Neuronal stem cell (in vitro differentiated cells): ENCODE measurements around the gene KLF15.

Experiments used
- DNase-seq: peaks from one replicate; pipeline ENCODE4 v3.0.0-alpha.2; 2013; ENCODE audit warnings: low spot score
- H2AFZ ChIP-seq: one replicate; pipeline ENCODE4 v1.6.1; 2013; ENCODE audit warnings: mild to moderate bottlenecking, low read length, inconsistent platforms
- H2AK5ac ChIP-seq: 2 replicates; pipeline ENCODE4 v1.6.1; 2013; ENCODE audit warnings: low read depth, mild to moderate bottlenecking, inconsistent platforms, low read length, moderate library complexity, mixed read lengths
- H2BK120ac ChIP-seq: 2 replicates; pipeline ENCODE4 v1.6.1; 2013; ENCODE audit warnings: low read depth, mild to moderate bottlenecking, inconsistent platforms, low read length, moderate library complexity, mixed read lengths
- H2BK12ac ChIP-seq: one replicate; pipeline ENCODE4 v1.6.1; 2013; ENCODE audit warnings: low read length, inconsistent platforms
- H2BK15ac ChIP-seq: 2 replicates; pipeline ENCODE4 v1.6.1; 2013; ENCODE audit warnings: mild to moderate bottlenecking, low read length, inconsistent platforms, mixed read lengths
- H2BK5ac ChIP-seq: one replicate; pipeline ENCODE4 v1.6.1; 2013; ENCODE audit warnings: inconsistent platforms, mild to moderate bottlenecking, low read length, moderate library complexity
- H3K14ac ChIP-seq: one replicate; pipeline ENCODE4 v1.6.1; 2013; ENCODE audit warnings: low read length, inconsistent platforms
- H3K18ac ChIP-seq: 2 replicates; pipeline ENCODE4 v1.6.1; 2013; ENCODE audit warnings: low read length, inconsistent platforms
- H3K23ac ChIP-seq: 2 replicates; pipeline ENCODE4 v1.6.1; 2013; ENCODE audit warnings: low read depth, mild to moderate bottlenecking, mixed read lengths, low read length, inconsistent platforms; ENCODE audit not compliant: poor library complexity
- H3K27ac ChIP-seq: replicated peaks from 3 replicates; pipeline ENCODE4 v1.5.1; 2013; ENCODE audit warnings: low read length, inconsistent platforms
- H3K27me3 ChIP-seq, 3 experiments: 2 replicates each; pipeline ENCODE4 v1.6.1; 2013; ENCODE audit warnings: low read length in 3 of 3, mild to moderate bottlenecking in 2 of 3, inconsistent platforms in 1 of 3, low read depth in 1 of 3, mixed read lengths in 1 of 3, moderate library complexity in 1 of 3; ENCODE audit not compliant: control insufficient read depth in 3 of 3, insufficient read depth in 3 of 3
- H3K36me3 ChIP-seq, 2 donors: replicated peaks in 1 of 2; 2 replicates each; pipeline ENCODE4 v1.6.1; 2013; ENCODE audit warnings: low read length in 2 of 2; ENCODE audit not compliant: control insufficient read depth in 2 of 2, insufficient read depth in 2 of 2
- H3K4ac ChIP-seq: 2 replicates; pipeline ENCODE4 v1.6.1; 2013; ENCODE audit warnings: inconsistent platforms, mild to moderate bottlenecking, low read length, moderate library complexity
- H3K4me1 ChIP-seq, 2 donors: 1 replicate in 1 of 2; 2 replicates in 1 of 2; pipeline ENCODE4 v1.6.1; 2013; ENCODE audit warnings: low read length in 2 of 2, low read depth in 1 of 2; ENCODE audit not compliant: control insufficient read depth in 2 of 2, insufficient read depth in 1 of 2
- H3K4me2 ChIP-seq: one replicate; pipeline ENCODE4 v1.6.1; 2013; ENCODE audit warnings: mild to moderate bottlenecking, low read length, inconsistent platforms; ENCODE audit not compliant: insufficient read depth, poor library complexity, severe bottlenecking
- H3K4me3 ChIP-seq, 2 donors: 2 replicates each; pipeline ENCODE4 v1.5.1; 2013; ENCODE audit warnings: low read length in 2 of 2, mild to moderate bottlenecking in 2 of 2, inconsistent platforms in 1 of 2, moderate library complexity in 1 of 2
- H3K79me1 ChIP-seq: one replicate; pipeline ENCODE4 v1.6.1; 2013; ENCODE audit warnings: low read depth, mild to moderate bottlenecking, inconsistent platforms, low read length, moderate library complexity
- H3K9ac ChIP-seq: one replicate; pipeline ENCODE4 v1.6.1; 2013; ENCODE audit warnings: mild to moderate bottlenecking, low read depth, low read length, inconsistent platforms; ENCODE audit not compliant: poor library complexity
- H3K9me3 ChIP-seq, 2 donors: replicated peaks in 1 of 2; 2 replicates each; pipeline versions ENCODE3 to v1.6.1; 2013; ENCODE audit warnings: low read length in 2 of 2, mild to moderate bottlenecking in 2 of 2, inconsistent platforms in 1 of 2, low read depth in 1 of 2, mixed read lengths in 1 of 2, moderate library complexity in 1 of 2; ENCODE audit not compliant: control insufficient read depth in 2 of 2, insufficient read depth in 1 of 2
- H4K8ac ChIP-seq: one replicate; pipeline ENCODE4 v1.6.1; 2013; ENCODE audit warnings: low read depth, mild to moderate bottlenecking, inconsistent platforms, low read length, moderate library complexity
- H4K91ac ChIP-seq: one replicate; pipeline ENCODE4 v1.6.1; 2013; ENCODE audit warnings: low read length, low read depth, mild to moderate bottlenecking, inconsistent platforms; ENCODE audit not compliant: poor library complexity
- WGBS, 2 donors: extraction: QIAGEN DNeasy Blood & Tissue Kit; methylation state at CpG; one replicate each; pipeline ENCODE4 v1.1.7; 2013; ENCODE audit warnings: missing lambda C conversion rate in 2 of 2, mixed read lengths in 1 of 2; ENCODE audit not compliant: insufficient read length in 2 of 2, insufficient replicate concordance in 1 of 2; ENCODE audit errors: extremely low coverage in 2 of 2; 5-methylcytosine and 5-hydroxymethylcytosine counted together

Gene KLF15

DNA sequence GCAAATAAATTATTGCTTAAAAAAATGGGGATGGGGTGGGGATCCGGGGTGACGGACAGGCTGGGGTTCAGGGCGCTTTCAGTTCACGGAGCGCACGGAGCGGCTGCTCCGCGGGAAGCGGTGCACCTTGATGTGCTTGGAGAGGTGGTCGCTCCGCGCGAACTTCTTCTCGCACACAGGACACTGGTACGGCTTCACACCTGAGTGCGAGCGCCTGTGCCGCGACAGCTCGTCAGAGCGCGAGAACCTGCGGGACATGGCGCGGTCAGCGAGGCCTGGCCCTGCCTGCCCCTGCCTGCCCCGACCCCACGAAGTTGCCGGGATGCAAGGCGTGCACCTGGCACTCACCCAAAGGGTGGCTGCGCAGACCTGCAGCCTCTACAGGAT lies 13.6 kb downstream of the KLF15 start:
- Histone ChIP-seq H3K23ac (no peak overlapping the region), H2BK5ac (no peak overlapping the region), H3K27me3 (peaks cover 0 to 4% (median 0%) of the 10 kb centered on the region in 3 experiments), H2AFZ (no peak overlapping the region), H3K36me3 (no peaks in the 10 kb centered on the region), H3K18ac (peak overlapping the region; percentile 69), H4K91ac (no peak overlapping the region), H3K4me1 (peaks cover 0 to 5% of the 10 kb centered on the region in 2 donors), H2AK5ac (peak overlapping the region; percentile 73), H2BK120ac (no peak overlapping the region), H2BK15ac (peak overlapping the region; percentile 51), H3K27ac (no peak overlapping the region), H3K79me1 (no peaks in the 10 kb centered on the region), H3K14ac (no peak overlapping the region), H3K4me3 (no peak overlapping the region), H3K9me3 (no peaks in the 10 kb centered on the region), H2BK12ac (no peak overlapping the region), H3K4me2 (no peak overlapping the region), H3K4ac (no peak overlapping the region), H4K8ac (no peak overlapping the region), H3K9ac (no peak overlapping the region)
- DNase-seq, result no peak
- no CpG with 5 or more reads among the region's 32 CpGs for WGBS, 2 donors

DNA sequence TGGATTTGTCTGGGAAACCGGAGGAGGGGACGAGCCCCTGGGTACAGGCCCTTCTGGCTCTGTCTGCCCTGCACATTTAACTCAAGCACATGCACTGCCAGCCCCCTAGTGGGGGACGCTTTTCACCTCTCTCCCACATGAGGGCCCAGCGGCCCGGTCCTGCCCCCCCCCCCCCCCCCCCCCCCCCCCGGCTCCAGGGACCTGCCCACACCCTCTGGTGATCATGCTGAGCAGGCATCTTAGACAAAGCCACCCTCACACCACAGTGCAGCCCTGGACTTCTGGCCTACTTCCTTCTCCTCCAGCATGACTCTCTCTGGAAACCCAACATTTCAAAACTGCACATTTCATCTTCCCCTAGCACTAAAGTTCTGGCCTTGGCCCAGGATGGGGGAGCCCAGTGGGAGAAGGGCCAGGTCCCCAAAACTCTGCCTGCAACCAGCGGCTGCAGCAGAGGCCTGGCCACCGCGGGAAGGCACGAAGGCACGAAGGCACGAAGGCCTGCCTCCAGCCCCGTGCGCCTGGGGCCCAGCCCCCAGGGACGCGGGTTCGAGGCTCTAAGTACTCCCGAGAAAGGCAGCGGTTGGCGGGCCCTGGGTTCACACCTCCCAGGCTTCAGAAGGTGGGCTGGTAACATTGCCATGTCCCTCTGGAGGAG lies 14.1 kb downstream of the KLF15 start:
- H2AFZ ChIP-seq, result no peak overlapping the region
- H3K4me1 ChIP-seq, result peaks cover 0 to 5% of the 10 kb centered on the region in 2 donors
- no peak overlapping the region for H4K91ac ChIP-seq
- H3K9me3 ChIP-seq, result no peaks in the 10 kb centered on the region
- H3K36me3 ChIP-seq, result no peaks in the 10 kb centered on the region
- H3K23ac ChIP-seq, result no peak overlapping the region
- no peak overlapping the region for H4K8ac ChIP-seq
- no peak overlapping the region for H3K4me2 ChIP-seq
- H3K79me1 ChIP-seq, result no peaks in the 10 kb centered on the region
- H2BK15ac ChIP-seq, result peak overlapping the region; percentile 51
- no CpG with 5 or more reads among the region's 20 CpGs for WGBS, 2 donors
- no peak overlapping the region for H2BK5ac ChIP-seq
- H3K27ac ChIP-seq, result no peak overlapping the region
- peak overlapping the region; percentile 77 for H3K18ac ChIP-seq
- H2AK5ac ChIP-seq, result peak overlapping the region; percentile 73
- H3K9ac ChIP-seq, result peak overlapping the region; percentile 12
- no peak overlapping the region for H2BK120ac ChIP-seq
- H2BK12ac ChIP-seq, result no peak overlapping the region
- H3K4me3 ChIP-seq, result no peak overlapping the region
- no peak overlapping the region for H3K14ac ChIP-seq
- peak; percentile 17 for DNase-seq
- peaks cover 0 to 6% (median 0%) of the 10 kb centered on the region in 3 experiments for H3K27me3 ChIP-seq
- no peak overlapping the region for H3K4ac ChIP-seq

DNA sequence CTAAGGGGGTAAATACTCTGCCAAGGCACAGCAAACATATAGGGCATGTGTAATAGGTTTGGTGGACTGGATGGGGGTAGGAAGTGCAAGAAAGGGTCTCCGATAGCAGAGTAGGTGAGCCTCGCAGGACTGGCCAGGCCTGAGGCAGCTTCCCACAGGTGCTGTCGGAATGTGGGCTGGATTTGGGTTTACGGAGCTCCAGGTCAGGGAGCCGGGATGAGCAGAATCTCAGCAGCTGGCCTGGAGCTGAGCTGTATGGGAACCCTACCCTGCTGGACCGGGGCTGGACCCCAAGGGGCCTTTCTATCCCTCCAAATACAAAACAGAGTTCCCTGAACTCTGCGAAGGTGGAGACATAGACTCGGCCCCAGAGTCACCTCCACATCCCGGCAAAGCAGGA lies 15.0 kb downstream of the KLF15 start:
- H3K4me2 ChIP-seq, result no peak overlapping the region
- no peak overlapping the region for H2BK5ac ChIP-seq
- H2BK12ac ChIP-seq, result no peak overlapping the region
- no peak overlapping the region for H3K18ac ChIP-seq
- H2AK5ac ChIP-seq, result peak overlapping the region; percentile 71
- no peak overlapping the region for H3K27ac ChIP-seq
- H3K4me1 ChIP-seq, result peaks cover 0 to 5% of the 10 kb centered on the region in 2 donors
- H3K4ac ChIP-seq, result no peak overlapping the region
- no CpG with 5 or more reads among the region's 9 CpGs for WGBS, 2 donors
- H2BK15ac ChIP-seq, result no peak overlapping the region
- H3K4me3 ChIP-seq, result no peak overlapping the region
- H2AFZ ChIP-seq, result no peak overlapping the region
- no peak for DNase-seq
- peaks cover 0 to 9% (median 0%) of the 10 kb centered on the region in 3 experiments for H3K27me3 ChIP-seq
- no peak overlapping the region for H3K23ac ChIP-seq
- H3K79me1 ChIP-seq, result peaks cover 2% of the 10 kb centered on the region
- H3K14ac ChIP-seq, result no peak overlapping the region
- H4K8ac ChIP-seq, result no peak overlapping the region
- H3K36me3 ChIP-seq, result no peaks in the 10 kb centered on the region
- H3K9me3 ChIP-seq, result no peaks in the 10 kb centered on the region
- H3K9ac ChIP-seq, result no peak overlapping the region
- H2BK120ac ChIP-seq, result no peak overlapping the region
- no peak overlapping the region for H4K91ac ChIP-seq

DNA sequence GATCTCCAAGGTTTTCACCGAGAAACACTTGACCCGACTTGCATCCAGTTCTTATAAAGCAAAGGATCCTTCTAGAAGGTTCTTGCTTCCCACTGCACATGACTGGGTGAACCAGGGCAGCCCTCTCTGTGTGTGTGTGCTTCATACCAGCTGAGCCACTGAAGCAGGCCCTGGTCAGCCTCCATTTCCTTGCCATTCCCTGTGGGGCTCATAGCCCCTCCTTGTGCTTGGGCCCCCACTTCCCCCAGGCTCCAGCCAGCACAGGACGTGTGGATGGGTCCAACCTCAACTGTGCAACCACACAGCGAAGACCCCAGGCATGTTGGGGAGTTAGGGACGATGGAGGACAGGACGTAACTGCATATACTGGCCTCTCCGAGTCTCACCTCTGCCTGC lies 15.5 kb downstream of the KLF15 start:
- H3K4me3 ChIP-seq, result no peak overlapping the region
- WGBS, 2 donors, result no CpG with 5 or more reads among the region's 7 CpGs
- no peak overlapping the region for H2AFZ ChIP-seq
- H3K4me2 ChIP-seq, result no peak overlapping the region
- H2BK5ac ChIP-seq, result no peak overlapping the region
- H3K18ac ChIP-seq, result peak overlapping the region; percentile 77
- H3K4me1 ChIP-seq, result peaks cover 0 to 5% of the 10 kb centered on the region in 2 donors
- H3K23ac ChIP-seq, result no peak overlapping the region
- peaks cover 2% of the 10 kb centered on the region for H3K79me1 ChIP-seq
- H3K27me3 ChIP-seq, result peaks cover 0 to 9% (median 0%) of the 10 kb centered on the region in 3 experiments
- no peak overlapping the region for H2BK12ac ChIP-seq
- H3K9ac ChIP-seq, result no peak overlapping the region
- no peak overlapping the region for H3K14ac ChIP-seq
- no peak overlapping the region for H2BK15ac ChIP-seq
- no peak overlapping the region for H4K8ac ChIP-seq
- no peak overlapping the region for H2BK120ac ChIP-seq
- no peaks in the 10 kb centered on the region for H3K36me3 ChIP-seq
- H3K4ac ChIP-seq, result no peak overlapping the region
- no peak overlapping the region for H3K27ac ChIP-seq
- H4K91ac ChIP-seq, result no peak overlapping the region
- H2AK5ac ChIP-seq, result no peak overlapping the region
- no peak for DNase-seq
- H3K9me3 ChIP-seq, result no peaks in the 10 kb centered on the region
